IPS DF 19.7 (cell line): ENCODE results near the gene ACSS1.

Experiments
- DNase-seq: peaks from one replicate; pipeline ENCODE4 v3.0.0-alpha.2; 2013; ENCODE audit warnings: low read depth, low spot score

ACSS1 gene

DNA sequence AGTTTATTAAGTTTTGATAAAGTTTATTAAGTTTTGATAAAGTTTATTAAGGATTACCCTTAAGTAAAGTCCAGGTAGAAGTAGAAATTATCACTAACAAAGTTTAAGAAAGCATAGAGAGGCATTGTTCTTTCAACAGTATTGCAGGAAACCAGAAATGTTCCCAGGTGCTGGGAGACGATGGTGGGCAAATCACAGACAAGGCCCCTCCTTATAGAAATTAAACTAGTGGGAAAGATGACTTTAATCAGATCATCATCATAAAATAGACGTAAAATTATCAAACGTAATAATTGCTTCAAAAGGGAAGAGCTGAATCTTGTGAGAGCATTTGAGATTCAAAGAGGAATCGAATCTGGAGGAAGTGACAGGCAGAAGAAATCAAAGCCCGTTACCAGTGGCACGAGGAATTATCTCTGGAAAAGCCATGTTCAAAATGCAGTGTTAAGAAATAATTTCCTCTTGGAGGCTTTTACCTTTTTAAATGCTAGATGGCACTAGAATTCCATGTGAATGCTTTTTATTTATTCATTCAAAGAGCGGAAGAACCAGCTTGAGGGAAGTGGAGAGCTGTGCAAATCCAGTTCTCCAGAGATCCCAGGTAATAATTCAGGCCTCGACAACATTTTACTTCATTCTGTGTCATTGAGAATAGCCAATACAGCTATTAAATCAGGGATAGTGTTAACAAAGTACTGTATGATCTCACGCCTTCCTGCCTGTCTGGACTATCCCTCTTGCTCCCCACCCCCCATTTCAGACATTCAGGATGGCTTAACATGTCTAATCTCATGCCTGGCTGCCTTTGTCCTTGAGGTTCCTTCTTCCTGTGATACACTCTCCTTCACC lies 64.4 kb downstream of the ACSS1 start:
- DNase-seq, result no peak

DNA sequence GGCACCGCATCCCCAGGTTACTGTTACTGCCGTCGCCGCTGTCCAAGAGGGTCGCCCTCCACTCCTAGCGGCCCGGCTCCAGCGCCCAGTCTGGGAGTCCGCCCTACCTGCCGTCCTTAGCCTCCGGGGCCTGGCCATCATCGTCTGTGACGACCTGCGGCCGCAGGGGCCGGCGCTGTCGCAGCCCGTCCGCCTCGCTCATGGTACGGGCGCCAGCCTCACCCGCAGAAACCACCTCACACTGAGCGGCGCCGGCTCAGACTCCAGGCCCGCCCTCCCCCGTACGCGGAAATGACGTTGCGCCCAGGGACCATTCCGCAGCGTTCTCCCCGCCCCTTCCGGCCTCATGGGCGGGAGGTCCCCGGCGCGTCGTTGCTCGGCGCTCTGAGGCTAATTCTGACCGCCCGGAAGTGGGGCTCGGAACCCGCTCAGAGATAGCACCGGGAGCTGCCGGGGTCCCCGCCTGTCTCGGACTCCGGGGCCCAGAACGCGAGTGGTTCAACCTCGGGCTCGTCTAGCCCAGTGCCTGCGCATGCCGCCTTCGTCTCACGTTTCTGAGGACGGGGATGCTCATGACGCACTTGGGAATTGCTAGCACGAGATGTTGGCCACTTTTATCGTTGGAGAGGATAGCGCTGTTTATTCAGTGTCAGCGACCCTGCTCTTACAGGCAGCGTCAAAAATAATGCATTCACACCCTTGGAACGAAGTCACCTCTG lies 65.3 kb downstream of the ACSS1 start, which contains the start of gene APMAP:
APMAP (minus strand) TSS at position 265 of the 719 bp plus-strand sequence; CDS start at position 202, 63 bp downstream.
- peak; percentile 40 for DNase-seq

DNA sequence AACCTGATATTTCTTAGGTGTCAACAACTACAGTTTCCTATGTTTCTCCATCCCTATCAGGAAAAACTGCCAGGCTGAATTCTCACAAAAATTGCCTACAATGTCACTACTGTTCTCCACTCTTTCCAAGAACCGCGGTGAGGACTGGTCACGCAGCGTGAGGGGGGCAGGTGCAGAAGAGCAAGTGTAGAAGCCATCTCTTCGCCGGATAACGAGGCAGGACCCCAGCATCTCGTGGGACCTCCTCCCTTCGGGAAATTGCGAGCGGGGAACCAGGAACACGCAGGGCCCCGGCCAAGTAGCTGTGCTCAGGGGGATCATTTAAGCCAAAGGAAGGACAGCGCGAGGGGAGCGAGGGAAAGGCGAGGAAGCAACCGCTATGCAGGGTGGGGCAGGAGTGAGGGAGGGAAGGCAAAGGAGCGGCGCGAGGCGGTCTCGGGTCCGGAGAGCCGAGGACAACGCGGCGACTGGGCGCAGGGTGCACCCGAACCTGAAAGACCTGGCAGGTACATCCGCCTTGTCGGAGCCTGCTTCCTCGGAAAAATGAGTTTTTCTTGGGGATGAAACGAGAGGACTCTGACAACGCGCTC lies 65.9 kb downstream of the ACSS1 start:
- no peak for DNase-seq

DNA sequence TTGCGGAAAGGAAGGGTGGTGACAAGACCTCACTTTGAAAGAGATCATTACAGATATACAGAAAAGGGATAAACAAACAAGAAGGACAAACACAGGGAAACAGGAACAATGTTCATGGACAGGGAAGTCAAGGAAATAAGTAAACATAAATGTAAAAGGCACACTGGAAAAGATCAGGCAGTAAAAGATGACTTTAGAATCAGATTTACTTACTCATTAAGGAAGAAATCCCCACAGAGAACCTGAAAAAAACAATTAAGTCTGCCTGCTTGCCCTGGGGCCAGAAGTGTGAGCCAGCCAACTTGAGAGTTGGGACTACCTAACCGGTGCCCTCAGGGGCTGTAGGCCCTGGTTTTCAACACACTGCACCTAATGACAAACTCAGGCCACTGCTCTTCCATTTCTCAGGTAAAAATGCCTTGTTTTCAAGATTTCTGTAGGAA lies 67.1 kb downstream of the ACSS1 start:
- DNase-seq, result no peak

DNA sequence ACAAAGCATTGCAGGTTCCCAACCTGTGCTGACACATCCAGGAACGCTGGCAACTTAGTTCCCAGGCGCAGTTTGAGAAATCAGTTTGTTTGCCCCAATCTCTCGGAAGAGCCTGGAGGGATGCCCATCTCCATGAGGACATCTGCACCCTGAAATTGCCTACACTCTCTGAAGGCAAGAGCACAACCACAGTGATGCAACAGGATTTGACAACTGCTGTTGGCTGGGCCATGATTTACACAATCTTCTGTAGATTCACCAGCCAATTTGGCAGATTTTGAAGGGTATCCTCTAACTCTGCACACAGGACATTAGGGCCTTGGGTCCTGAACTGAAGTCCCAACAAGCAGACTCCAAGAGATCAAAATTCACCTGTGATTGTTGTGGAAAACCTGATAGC lies 68.8 kb downstream of the ACSS1 start:
- DNase-seq, result no peak

DNA sequence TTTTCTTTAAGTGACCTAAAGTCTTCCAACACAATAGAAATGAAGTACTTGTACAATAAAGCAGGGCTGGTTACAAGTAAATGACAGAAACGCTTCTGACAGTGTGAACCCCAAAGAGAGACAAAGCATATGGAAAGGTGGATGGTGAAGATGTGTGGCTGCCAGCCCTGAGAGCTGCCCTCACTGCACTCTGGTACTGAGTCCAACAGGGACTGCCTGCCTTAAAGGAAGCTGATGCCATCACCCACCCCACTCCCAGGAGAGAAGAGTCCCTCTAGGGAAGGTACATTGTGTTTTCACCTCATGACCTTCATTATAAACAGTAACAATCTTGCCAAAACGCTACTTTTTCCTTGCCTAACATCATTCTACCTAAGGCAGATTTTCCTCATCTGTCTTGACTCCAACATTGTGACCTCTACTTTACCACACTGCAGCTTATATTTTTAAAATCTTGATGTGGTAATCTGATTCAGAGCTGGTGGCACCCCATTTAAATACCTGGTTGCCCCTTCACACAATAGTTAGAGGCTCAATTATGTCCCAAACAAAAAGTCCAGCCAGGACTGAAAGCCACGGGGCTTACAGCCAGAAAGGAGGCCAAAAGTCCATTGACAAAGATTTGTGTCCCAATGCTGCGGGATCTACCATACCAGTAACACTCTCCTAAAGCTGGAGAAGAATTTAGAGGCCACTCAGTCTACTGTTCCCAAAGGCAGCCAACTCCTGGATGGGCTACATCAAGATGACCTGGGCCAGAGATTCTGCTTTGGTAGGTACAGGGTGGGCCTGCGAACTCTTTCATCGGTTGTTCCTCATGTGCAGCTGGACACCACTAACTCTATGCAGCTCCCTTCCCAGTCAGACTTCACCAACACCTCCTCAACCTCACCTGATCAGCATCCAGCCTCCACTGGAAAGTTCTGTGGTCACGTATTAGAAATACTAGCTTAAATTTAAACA lies 69.8 kb downstream of the ACSS1 start:
- DNase-seq, result no peak

DNA sequence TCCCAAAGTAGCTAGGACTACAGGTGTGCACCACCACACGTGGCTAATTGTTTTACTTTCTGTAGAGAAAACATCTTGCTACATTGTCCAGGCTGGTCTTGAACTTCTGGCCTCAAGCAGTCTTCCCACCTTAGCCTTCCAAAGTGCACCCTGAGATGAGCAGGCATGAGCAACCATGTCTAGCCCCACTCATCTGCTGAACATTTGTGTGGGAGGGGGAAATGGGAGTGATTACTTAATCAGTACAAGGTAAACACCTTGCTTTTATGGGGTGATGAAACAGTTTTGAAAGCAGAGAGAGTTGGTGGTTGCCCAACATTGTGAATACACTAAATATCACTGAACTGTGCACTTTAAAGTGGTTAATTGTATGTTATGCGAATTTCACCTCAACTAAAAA lies 70.7 kb downstream of the ACSS1 start:
- DNase-seq, result no peak

DNA sequence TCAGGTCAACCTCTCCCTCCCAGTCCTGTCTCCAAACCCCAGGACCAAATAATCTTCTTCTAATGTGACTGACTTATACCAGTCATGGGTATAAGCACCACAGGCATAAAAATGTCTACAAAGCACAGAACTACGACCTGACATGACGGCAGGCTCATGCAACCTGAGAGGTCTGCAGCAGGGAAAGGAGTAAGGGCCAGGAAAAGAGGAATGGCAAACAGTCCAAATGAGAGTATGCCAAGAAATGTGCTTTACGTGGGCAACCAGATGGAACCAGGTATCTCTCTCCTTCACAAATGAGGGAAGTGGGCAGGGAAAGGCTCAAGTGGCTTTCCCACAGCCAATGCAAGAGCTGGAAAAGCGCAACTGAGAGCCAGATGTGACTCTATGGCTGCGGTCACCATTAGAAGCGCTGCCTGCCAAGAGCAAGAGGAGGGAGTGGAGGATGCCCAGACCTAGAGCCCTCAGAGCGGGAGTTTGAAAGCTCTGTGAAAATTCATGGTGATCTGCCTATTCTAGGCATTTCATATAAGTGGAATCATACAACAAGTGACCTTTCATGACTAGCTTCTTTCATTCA lies 71.4 kb downstream of the ACSS1 start:
- DNase-seq, result no peak

DNA sequence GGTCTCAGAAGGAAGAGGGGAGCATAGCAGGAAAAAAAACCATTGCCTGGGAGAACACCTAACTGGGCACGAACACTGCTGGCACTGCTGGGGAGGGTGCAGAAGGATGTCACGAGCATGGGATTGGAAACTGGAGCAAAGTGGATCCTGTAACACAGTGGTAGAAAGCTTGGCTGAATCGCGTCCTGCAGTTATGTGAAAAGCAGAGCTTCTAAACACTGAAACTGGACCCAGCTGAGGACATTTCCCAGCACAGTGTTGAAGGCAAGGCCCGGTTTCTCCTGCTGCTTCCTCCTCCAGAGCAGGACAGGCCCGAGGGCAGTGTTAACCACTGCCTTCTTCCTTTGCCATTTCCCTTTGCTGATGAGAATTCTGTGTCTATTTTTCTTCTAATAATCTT lies 72.1 kb downstream of the ACSS1 start:
- no peak for DNase-seq

DNA sequence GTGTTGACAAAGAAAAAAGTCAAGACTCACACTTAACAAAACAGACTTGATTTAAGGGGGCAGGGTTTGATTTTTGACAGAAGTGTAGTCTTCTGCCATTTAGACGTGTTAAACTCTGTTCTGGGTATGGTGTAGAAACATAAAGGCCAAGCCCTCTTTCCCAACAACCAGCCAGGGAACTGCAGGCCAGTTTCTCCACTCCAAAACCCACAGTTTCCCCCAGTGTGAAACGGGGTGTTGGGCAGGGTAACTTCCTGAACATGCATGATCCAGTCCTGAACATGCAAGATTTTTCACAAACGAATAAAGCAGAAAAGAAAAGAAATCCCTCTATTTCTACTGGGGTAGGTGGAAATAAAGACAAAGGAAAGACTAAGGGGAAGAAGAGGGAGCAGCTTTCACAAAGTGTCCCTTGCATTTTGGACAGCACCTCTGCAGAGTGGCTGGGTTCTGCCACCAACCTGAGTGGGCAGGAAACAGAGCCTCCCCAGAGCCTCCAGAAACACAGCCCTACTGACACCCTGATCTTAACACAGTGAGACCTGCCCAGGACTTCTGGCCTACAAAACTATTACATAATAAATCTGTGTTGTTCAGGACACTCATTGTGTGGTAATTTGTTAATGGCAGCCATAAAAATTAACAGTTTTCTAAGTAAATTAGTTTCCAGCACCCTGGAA lies 72.8 kb downstream of the ACSS1 start:
- DNase-seq, result no peak

DNA sequence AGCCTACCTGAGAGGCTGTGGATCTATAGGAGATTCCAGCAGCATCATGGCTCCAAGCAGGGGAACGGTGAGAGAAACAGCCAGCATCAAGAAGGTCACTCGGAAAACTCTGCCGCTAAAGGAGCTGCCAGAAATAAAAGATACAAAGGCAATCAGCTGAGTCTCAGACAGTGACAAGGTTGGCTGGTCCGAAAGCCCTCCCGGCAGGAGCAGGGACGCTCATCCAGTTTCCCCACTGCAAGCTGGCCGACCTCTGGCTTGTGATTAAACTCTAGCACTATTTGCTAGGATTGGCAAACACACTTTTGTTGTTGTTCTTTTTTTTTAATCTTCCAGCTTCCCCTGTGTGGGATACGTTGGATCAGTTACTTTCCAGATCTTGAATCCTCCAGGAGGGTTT lies 74.0 kb downstream of the ACSS1 start:
- no peak for DNase-seq

DNA sequence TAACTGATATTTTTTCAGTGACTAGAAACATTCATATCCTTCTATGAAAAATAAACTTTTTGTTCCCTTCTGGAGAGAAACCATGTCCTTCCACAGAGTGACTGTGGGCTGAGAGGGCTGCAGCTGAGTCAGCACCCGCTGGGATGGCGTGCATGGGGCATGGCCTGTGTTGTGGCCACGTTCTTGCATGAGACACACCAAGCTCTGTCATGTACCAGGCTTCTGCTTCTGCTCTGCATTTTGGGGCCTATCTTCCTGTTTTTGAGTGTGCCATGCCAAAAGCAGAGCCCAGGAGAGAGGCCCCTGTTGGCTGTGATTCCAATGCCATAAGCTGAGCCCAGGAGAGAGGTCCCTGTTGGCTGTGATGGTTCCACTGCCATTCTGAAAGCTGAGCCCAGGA lies 76.1 kb downstream of the ACSS1 start:
- DNase-seq, result no peak

DNA sequence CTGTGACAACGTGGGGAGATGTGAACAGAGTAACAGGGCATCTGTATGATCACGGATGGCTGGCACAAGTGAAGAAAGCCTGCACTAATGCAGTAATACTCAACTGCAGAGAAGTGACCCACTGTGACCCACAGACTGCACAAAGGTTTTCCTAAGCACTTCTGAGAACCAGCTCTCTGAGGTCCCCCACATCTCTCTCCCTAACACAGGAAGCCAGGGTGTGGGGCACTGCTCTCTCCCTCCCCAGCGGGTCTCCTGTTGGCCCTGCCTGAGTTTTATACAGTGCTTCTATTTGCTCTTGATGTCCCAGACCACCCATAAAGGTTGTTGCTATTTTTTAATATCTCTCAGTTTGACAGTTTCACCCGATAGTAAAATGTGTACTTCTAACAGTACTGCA lies 76.7 kb downstream of the ACSS1 start:
- no peak for DNase-seq

DNA sequence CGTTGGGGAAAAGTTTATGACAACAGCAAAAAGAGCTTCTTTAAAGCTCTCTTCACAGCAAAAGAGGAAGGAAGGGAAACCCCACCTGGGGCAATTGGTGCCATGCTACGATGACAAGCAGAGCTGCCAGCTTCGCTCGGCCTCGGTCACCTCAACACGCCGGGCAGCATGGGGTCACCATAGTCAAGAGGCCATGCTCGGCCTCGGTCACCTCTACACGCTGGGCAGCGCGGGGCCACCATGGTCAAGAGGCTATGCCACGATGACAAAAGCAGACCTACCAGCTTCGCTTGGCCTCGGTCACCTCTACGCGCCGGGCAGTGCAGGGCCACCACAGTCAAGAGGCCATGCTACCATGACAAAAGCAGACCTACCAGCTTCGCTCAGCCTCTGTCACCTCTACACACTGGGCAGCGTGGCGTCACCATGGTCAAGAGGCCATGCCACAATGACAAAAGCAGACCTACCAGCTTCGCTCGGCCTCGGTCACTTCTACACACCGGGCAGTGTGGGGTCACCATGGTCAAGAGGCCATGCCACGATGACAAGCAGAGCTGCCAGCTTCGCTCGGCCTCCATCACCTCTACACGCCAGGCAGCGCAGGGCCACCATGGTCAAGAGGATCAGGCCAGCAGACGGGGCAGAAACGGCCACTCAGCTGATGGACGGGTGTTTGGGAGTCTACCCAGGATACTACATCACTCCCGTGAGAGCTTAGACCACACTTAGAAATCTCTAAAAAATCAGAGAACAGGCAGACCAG lies 77.5 kb downstream of the ACSS1 start:
- DNase-seq, result no peak

DNA sequence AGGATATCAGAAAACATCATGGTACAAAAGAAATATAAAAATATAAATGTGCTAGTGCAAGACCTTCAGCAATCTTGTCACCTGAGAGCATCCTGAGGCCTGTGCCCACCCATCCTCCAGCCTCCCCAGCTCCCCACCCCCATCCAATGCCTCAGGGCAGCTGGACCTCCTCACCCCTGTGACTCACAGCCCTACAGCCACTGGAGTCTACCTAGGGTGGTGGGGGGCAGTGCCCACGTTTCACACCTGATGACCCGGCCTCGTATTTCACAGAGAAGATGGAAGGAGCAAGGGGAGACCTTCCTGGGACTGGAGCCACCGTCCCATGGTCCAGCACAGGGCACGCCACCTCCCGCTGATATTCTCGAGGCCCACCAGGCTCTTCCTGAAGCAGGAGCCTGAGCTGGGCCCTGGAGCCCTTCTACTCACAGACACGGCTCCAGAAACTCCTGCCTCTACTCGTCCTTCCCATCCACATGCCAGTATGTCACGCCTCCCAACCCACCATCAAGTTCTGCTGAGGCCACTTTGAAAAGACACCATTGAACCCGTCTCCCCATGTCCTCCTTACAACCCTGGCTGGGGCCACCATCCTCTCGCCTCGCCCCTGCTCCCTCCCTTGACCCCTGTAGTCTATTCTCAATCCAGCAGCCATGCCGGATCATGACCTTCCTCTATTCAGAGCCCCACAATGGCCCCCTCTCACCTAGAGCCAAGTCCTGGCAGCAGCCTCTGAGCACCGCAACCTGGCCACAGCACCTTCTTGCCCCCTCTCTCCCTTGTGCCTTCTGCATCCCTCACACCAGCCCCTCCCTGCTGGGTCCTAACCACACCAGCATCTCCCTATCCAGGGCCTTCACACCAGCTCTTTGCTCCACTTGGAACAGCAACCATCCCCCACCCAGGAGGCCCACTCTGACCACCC lies 78.6 kb downstream of the ACSS1 start:
- DNase-seq, result no peak

DNA sequence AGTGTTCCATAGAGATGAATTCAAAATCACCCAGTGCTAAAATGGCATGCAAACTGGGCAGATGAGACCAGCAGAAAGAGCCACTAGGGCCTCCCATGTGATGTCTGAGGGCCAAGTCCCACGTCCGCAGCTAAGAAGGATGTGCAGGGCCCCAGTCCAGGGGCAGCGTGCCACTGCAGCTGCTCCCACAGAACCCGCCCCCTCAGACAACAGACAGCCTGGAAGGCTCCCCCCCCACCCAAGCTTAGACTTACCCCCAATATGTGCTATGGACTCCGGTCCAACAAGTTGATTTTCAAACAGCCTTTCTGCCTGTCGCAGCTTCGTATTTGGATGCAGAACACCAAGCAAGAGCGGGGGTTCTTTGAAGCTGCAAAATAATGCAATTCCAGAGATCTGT lies 79.4 kb downstream of the ACSS1 start:
- DNase-seq, result no peak

DNA sequence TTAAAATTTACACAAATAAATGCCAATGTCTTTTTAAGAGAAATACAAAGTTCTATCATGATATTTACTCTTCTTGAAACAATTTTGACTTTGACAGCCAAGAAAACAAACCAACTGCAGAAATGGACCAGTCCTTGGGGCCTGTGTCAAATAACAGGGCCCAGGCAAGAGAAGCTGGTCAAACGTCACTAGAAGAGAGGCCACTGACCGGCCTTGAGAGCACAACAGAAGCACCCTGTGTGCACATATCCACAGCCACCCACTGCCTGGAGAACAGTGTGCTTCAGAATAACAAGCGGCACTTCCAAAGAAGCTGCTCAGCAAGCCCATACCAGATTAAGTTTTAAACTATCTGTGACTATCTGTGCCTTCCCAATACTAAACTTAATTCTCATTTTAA lies 80.1 kb downstream of the ACSS1 start:
- no peak for DNase-seq

DNA sequence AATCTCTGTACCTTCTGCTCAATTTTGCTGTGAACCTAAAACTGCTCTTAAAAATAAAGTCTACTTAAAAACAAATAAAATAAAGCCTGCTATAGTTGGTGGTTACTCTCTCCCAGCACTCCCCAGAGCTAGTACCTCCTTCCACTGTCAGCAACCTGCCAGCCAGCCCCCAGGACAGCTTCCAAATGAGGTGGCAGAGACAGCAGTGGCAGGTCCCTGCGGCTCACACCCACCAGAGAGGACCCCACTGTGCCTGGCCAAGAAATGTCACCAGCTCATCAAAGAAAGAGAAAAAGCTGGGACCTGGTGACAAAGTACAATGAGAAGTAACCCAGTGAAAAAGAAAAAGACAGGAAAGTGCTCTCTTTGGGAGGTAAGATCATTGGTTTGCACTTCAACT lies 80.6 kb downstream of the ACSS1 start:
- DNase-seq, result no peak

DNA sequence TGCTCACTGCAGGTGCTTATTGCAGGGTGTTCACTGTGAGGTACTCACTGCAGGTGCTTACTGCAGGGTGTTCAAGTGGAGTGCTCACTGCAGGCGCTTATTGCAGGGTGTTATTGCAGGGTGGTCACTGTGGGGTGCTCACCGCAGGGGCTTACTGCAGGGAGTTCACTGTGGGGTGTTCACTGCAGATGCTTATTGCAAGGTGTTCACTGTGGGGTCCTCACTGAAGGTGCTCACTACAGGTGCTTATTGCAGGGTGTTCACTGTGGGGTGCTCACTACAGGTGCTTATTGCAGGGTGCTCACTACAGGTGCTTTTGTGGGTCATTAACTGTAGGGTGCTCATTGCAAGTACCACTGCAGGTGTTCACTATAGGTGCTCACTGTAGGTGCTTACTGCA lies 85.6 kb downstream of the ACSS1 start:
- no peak for DNase-seq
